GM10847 (cell line): Measurements from ENCODE around the gene AVPR1B.

Experiments
- POLR2A ChIP-seq: IDR thresholded peaks from 2 replicates; pipeline ENCODE4 v1.6.1; 2011; ENCODE audit not compliant: insufficient read length; ENCODE audit errors: extremely low read depth

AVPR1B gene

DNA sequence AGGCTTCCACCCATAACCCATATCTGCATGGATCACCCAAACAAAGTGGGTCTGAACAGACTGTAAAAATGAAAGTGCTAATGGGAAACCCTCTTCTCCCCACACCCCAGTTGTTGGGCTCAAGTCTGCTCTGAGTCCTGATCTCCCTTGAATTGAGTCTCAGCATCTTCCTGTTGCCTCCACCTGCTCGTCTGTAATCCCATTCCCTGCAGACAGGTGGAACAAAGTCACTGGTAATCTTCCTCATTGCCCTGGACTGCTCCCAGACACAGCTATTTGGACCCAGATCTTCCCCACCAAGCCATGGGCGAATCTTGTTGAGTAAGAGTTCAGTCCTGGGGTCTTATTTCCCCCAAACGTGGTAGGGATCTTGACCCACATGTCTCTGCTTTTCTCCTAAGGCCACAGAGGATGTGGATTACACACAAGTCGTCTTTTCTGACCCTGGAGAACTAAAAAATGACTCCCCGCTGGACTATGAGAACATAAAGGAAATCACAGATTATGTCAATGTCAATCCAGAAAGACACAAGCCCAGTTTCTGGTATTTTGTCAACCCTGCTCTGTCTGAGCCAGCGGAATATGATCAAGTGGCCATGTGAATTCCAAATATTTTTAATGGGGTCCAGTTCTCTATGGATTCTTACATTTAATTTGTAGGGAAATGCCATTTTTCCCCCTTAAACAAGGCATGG lies 15.7 kb downstream of the AVPR1B start:
- TF ChIP-seq POLR2A: no peak

GRCh38 chr1:206100226-206100815 lies 16.9 kb downstream of the AVPR1B start:
- no peak for TF ChIP-seq POLR2A

DNA sequence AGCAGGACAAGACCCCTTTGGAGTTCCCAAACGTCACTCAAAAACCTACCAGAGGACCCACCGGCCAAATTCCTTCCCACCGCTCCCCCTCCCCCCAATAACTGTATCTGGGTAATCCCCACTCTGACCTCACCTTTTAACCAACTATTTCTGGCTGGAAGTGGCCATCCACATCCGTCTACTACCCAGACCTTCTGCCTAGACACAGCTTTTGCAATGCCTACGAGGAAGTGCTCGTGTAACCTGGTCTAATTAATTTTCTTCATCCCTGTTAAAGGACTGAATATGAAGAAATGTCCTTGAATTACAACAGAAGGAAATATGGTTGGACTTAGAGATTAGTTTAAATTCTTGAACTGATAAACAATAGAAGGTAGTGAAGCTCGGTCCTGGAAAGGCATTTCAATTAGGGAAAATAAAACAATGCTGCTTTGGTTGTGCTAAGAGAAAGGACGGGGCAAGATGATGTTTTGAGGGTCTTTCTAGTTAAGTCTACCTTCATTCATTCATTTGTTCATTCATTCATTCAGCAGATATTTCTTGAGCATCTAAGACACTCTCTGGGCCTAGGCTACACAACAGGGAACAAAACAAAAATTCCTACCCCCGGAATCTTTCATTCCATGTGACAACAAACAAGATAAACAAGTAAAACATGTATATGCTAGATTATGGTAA lies 18.8 kb downstream of the AVPR1B start:
- TF ChIP-seq POLR2A: no peak

DNA sequence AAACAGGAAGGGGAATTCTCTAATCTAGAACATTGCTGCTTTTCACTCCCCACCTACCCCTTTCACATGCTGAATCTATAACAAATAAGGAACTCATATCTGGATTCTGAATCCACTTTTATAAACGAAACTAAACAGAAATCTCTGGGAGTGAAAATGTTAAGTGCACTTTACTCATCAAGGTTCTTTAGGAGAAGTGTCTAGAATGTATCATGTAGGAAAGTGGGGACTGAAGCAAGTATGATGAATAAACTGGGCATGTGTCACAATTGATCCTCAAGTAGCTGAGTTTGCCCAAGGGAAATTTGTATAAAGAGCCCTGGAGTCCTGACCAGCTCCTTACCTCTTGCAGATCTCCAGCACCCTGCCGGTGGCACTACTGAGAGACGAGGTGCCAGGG lies 19.8 kb downstream of the AVPR1B start:
- no peak for TF ChIP-seq POLR2A

GRCh38 chr1:206094024-206094423 lies 23.2 kb downstream of the AVPR1B start:
- TF ChIP-seq POLR2A: no peak

- TF ChIP-seq POLR2A: no peak
These were observed 27.8 kb downstream of the AVPR1B start for GRCh38 chr1:206089341-206089740.

GRCh38 chr1:206087091-206087490 lies 30.1 kb downstream of the AVPR1B start:
- no peak for TF ChIP-seq POLR2A

GRCh38 chr1:206083750-206084149 lies 33.4 kb downstream of the AVPR1B start:
- TF ChIP-seq POLR2A: no peak

GRCh38 chr1:206082831-206083695 lies 34.1 kb downstream of the AVPR1B start:
- no peak for TF ChIP-seq POLR2A

- no peak for TF ChIP-seq POLR2A
These were observed 35.3 kb downstream of the AVPR1B start for GRCh38 chr1:206081856-206082255.

- no peak for TF ChIP-seq POLR2A
These were observed 37.0 kb downstream of the AVPR1B start for GRCh38 chr1:206080026-206080820.

GRCh38 chr1:206079135-206079534 lies 38.1 kb downstream of the AVPR1B start:
- no peak for TF ChIP-seq POLR2A

DNA sequence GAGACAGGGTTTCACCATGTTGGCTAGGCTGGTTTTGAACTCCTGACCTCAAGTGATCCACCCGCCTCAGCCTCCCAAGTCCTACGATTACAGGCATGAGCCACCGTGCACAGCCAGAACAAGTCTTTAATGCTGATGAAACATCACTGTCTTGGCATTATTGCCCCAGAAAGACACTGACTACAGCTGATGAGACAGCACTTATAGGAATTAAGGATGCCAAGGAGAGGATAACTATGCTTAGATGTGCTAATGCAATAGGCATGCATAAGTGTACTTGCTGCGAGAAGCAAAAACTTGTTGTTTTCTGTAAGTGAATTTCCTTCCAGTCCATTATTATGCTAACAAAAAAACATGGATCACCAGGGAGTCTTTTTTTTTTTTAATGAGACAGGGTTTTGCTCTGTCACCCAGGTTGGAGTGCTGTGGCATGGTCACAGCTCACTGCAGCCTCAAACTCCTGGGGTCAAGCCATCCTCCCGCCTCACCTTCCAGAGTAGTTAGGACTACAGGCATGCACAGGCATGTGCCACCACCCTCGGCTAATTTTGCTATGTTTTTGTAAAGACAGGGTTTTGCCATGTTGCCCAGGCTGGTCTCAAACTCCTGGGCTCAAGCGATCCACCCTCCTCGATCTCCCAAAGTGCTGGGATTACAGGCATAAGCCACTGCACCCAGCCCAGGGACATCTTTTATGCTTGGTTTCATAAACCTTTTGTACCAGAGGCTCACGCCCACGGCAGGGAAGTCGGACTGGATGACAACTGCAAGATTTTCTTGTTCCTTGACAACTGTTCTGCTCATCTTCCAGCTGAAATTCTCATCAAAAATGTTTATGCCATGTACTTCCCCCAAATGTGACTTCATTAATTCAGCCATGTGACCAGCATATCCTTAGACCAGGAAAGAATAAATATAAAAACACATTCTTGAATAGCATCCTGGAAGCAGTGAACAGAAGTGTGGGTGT lies 41.1 kb downstream of the AVPR1B start:
- TF ChIP-seq POLR2A: no peak

GRCh38 chr1:206074839-206075238 lies 42.3 kb downstream of the AVPR1B start:
- no peak for TF ChIP-seq POLR2A
